IPS DF 4.7 (cell line): ENCODE results near the gene ATF6.

Source experiments
- DNase-seq: peaks from one replicate; pipeline ENCODE4 v3.0.0-alpha.2; 2013; ENCODE audit warnings: low spot score; ENCODE audit errors: extremely low read depth

Gene ATF6

DNA sequence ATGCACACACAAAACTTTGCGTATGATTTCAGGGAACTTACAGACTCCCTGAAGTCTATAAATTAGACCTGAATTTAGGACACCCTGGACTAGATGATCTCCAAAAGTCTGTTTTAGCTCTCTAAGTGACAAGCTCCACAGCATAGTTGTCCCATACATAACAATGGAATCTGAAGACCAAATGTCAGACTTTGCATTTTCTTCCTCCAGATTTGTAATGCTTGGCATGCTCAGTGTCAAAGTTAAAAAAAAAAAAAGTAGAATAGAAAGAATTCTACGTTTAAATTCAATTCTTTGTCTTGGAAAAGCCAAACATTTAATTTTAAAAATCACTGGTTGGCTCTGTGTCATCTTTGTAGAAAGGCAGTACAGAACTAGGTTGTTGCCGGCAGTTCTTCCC lies 190.8 kb downstream of the ATF6 start:
- no peak for DNase-seq

DNA sequence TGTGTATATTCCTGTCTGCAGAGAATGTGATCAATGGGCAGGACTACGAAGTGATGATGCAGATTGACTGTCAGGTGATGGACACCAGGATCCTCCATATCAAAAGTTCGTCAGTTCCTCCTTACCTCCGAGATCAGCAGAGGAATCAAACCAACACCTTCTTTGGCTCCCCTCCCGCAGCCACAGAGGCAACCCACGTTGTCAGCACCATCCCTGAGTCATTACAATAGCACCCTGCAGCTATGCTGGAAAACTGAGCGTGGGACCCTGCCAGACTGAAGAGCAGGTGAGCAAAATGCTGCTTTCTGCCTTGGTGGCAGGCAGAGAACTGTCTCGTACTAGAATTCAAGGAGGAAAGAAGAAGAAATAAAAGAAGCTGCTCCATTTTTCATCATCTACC lies 192.3 kb downstream of the ATF6 start:
- DNase-seq, result no peak

DNA sequence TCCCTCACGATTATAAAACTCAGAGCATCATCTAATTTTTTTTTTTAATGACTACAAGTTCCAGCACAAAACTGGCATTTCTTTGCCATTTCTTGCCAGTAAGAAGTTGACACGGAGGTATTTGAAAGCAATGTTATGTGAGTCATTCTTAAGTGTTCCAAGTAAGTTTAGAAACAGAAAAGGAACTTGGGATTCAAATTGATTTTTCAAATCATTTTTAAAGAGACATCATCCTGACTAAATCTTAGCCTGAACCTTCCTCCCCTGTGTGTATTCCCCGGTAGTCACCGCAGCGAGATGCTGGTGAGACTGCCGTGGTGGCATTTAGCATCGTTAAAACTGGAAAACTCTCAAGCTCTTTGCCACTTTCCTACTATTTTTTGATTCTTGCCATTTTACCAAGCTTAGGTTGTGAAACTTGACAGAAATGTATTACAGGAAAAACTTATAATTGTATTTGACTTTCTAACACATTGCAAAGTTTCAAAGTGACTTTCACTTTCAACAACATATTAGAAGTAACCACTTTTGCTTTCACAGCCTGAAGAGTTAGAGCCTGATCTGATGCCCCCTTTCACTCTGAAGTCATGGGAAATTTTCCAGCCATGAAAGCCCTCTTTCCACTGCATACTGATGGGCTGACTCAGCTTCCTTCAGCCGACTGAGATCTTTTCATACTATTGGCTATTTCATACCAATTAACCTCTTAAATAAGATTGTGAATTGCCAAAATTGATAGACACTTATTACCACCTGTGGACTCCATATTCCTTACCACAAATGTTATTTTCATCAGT lies 196.2 kb downstream of the ATF6 start:
- no peak for DNase-seq

DNA sequence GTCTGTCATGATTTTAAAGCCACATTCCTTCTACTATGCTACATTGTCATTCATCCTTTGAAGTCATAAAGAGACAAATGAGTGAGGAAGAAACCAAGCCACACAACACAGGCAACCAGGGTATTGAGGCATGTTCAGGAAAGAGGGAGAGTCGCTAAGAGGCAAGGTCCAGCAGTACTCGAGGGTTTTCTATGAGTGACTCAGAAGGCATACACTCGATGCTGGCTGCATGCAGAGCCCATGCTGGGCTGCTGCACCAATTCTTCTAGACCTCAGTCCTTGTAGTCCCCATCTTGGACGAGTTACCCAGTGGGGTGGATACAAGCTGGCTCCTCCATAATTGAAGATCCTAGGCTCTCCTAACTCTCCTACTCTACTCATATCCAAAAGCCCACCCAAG lies 199.9 kb downstream of the ATF6 start:
- no peak for DNase-seq

DNA sequence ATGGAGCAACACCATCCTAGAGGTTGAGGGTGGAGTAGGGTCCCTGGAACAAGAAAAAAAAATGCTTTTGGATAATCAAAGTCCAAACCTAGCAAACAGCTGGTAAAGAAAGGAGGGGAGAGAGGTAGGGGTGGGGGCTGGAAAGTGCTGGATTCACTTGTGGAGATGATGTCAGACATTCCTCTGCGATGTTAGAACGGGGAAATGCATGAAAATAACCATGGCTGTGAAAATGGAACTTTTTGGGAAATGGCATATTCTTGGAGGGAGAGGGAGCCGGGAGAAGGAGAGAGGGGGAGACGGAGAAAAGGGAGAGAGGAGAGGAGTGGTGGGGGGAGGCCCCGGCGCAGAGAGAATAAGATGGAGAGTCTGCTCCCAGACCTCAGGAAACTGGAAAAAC lies 203.9 kb downstream of the ATF6 start:
- no peak for DNase-seq

DNA sequence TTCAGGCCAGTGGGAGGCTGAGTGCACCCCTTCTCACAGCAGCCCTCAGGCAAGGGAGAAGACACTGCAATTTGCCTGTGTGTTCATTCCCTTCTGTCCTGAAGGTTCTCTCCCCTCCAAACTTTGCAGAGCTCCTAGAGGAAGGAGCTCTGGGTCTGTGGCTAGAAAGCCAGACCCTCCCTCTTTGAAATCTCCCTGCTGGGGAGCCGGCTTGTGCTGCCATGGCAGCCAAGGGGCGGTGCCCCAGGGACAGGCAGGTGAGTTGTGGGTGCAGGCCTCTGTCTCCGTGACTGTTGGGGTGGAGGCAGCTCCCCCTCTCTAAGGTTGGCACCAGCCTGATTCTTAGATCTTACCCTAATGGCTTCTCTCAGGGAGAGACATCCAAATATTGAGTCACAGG lies 204.5 kb downstream of the ATF6 start:
- DNase-seq, result no peak

DNA sequence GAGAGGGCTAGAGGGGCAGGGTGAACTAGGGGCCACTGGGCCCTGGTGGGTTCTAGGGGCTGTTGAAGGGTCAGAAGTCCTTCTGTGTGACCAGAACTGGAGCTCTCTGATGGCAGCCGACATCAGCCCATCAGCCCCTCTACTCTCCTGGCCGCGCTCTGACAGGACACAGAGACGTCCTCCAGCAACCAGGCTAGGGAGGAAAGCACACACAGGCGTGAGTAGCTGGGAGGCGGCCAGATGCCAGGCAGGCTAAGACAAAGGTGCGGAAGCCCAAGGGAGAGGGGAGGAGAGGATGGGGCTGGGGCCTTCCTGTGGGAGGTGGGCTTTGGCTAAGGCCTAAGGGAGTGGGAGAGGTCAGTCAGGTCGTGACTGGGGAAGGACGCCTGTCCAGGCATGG lies 206.7 kb downstream of the ATF6 start:
- no peak for DNase-seq

DNA sequence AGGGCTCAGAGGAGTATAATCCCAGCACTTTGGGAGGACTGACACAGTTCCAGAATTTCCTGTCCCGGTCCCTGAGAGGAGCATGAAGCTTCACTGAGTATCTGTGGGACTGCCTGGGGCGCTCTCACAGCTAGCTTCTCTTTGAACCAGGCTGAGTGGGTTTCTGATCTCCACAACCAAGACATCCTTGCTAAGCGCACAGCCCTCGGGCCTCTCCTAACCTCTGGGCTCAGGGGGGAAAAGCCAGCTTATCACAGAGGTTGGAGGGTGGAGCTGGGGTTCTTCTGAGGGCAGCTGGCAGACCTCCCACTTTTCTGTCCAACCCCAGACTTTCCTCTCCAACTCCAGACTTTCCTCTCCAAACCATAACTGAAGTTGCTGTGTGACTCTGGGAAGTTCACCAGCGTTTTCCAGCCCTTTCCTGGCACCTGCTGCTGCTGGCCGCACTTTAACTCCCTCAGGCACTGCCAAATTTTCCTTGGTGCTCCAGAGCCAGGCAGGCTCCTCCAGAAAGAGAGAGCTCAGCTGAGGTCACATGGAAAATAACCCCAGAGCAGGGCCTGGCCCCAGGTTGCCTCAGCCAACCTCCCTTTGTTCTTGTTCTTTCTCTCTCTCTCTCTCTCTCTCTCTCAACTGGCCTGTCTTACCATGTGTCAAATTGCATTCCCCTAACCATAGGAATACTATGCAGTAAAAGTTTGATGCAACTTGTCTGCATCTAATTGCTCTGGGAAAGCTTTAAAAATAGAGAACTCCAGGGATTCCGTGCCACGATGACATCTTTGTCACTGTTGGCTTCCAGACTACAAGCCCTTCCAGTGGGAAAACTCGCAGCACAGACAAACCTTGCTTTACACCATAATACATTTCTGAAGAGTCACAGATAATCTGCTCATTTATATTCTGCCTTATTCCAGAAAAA lies 208.1 kb downstream of the ATF6 start:
- no peak for DNase-seq

DNA sequence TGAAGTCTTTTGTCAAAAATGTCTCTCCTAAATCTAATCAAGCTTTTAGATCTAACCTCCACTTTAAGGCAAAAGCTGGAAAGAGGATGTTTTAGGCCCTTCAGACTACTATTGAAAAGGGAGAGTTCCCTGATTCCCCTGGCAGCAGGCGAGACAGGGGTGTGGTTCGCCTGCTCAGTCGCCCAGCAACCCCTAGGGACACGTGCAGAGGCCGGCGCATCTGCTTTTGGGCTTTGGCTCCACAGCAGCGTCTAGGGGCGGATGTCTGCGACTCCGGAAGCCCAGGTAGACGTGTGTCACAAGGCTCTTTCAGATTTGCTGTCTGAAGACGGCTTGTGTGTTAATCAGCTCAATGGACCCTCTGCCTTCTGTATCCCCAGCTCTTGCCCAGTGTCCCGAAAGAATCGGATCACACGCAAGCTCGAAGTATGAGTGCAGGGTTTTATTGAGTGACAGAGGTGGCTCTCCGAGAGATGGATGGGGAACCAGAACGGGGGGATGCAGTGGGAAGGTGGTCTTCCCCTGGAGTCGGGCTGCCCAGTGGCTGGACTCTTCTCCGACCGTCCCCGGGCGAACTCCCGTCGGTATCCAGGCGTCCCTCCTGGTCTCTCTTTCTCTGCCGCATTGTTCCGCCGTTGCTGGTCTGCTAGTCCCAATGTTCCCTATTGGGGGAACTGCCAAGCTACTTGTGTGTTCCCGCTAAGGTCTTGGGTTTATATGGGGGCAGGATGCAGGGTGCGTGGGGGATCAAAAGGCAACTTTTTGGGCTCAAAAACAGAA lies 212.1 kb downstream of the ATF6 start:
- no peak for DNase-seq

DNA sequence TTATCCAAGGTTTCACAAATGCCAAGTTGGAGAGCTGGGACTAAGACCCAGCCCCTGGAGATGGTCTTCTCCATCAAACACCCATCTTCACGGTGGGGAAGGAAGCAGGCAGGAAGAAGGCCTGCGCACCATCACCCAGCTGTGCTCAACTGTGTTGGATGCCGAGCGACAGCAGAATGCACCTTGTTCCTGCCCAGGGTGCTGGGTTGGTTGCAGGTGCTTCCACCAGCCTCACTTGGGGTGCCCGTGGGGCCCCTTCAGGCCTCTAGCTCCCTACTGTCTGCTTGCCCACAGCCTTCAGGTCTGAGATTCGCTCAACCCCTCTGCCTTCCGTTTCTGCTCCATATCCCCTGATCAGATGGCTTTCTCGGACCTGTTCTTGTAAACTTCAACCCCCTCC lies 215.0 kb downstream of the ATF6 start:
- no peak for DNase-seq

DNA sequence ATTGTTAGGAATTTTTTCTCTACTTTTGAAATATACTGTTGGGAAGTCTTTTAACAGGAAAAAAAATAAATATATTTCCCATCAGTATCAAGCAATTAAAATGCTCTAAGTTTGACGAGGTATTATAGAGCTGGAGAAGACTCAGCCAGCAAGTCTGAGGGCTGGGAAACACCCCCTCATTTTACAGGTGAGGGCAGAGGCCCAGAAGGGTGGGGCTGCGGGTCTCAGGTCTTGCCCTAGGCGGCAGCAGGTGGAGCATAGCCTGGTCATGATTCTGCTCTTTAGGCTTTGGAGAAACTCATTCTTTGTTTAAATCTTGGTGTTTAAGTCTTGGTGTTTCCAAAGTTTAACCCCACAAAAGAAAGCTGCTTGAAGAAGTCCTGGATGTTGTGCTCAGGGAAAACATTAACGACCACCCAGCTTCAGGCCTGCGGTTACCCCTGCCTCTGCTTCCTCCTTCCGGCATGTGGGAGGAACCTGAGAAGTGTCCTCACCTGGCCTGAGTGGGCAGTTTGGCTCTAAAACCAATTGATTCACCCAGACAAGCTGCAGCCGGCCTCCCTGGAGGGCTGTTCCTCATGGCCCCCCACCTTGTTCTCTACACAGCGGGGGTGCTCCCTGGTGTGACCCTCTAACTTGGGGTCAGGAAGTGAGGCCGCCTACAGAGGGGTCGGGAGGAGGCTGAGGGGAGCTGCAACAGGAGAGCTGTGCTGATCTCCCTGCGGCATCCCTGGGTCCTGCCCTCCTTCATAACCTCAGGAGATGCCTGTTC lies 215.8 kb downstream of the ATF6 start:
- no peak for DNase-seq

DNA sequence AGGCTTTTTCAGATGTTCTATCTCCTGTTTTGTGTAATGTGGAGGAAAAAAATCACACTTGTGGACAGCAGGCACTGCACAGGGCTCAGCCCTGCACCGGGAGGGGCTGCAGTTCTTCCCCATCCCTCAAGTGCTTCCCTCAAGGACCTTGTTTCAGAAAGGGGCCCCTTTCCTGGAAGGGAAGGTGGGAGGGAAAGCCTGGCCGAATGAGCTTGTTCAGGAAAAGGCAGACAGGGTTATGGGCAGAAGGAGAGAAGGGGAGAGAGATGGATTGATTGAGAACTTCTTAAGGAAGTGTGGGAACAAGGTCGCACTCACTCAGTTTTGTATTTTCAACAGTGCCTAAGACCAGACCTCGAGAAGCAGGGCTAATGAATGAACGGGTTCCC lies 216.4 kb downstream of the ATF6 start:
- no peak for DNase-seq

DNA sequence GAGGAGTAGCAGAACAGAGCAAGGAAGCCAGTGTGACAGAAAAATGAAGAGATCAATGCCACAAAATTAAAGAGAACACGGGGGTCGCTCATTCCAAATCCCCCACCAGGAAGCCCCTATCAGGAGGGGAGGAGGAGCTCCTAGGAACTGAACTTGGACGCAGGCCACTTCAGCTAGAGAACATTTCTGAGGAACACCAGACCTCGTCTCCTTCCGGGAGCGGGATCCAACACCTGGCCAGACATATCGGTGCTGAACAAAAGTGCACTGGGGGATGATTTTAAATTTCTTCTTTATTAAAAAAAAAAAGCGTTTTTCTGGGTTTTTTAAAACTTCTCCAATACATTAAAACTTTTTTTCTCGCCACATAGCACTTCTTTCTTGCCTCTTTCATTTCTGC lies 216.8 kb downstream of the ATF6 start:
- DNase-seq, result no peak

DNA sequence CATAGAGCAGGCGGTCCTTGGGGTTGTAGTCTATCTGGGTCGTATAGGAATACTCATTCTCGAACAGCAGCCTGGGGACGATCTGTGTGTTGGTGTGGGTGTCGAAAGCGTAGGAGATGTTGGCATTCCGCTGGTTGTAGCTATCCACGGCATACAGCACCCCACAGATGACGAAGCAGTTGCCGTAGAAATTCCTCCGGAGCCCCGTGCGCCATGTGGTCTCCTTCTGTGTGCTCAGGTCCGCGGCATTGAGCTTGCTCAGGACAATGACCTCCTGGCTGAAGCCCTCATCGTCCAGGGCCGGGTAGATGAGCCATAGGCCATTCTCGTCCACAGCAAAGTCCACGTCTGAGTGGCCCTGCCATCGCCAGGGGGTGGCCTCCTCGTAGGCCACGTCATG lies 217.6 kb downstream of the ATF6 start:
- DNase-seq, result no peak

DNA sequence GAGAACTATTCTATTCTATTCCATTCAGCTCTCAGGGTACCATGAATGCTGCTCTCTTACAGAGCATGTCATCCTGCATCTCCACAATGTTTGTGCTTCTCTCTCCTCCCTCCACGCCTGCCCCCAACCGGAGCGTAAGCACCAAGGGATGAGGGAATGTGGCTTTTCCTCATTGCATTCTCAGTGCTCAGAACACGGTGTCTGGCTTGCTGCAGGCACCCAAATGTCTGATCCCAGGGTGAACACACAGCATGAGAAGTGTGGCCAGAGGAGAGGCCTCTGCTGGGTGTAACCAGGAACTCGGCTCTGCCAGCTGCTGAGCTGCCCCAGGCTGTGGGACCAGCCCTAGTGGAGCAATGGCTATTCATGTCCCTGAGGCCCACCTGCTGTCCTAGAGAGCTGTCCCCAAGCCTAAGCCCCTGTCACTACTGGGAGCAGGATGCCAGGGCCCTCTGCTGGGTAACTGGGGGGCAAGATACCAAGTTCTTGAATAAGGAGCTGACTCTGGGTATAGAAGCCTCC lies 219.2 kb downstream of the ATF6 start:
- no peak for DNase-seq

DNA sequence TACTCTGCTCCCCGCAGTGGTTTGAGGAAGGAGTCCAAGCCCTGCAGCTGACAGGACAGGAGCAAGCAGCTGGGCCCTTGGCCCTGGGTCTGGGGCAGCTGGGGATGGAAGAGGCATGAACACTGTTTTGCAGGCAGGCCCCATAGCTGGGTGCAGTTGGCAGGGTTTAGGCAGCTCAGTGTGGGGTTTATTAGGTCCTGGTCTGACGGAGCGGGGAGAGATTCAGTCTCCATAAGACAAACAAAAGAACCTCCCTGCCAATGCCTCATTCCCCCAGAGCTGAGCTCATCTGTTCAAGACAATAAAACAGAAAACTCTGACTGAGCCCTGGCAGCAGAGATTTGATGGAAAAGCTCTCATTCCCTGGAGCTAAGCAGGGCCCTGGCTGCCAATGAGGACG lies 220.2 kb downstream of the ATF6 start:
- no peak for DNase-seq

DNA sequence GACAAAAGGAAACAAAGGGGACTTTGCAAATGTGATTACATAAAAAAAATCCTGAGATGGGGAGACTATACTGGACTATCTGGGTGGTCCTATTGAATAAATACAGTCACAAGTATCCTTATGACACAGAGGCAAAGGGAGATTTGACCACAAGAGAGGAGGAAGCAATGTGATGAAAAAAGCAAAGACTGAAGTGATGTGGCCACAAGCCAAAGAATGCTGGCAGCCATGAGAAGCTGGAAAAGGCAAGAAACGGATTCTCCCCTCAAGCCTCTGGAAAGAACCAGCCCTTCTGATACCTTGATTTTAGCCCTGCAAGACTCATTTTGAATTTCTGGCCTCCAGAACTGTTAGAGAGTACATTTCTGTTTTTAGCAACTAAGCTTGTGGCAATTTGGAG lies 221.2 kb downstream of the ATF6 start:
- no peak for DNase-seq

DNA sequence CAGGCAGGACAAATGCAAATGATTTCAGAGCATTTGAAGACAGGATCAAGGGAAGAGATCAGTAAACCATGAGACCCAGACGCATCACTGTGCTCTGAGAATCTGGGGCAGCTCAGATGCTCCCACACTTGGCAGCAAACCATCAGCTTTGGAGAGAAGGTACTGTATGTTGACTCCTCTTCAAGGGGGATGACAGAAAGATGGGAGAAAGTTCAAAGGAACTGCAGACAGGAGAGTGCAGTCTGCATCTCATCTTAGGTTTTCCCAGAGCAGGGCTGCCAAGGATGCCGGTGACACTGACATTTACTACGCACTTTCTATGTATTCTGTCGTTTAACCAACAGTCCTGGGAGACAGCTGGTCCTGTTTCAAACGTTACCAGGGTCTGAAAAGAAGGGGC lies 221.8 kb downstream of the ATF6 start:
- no peak for DNase-seq

DNA sequence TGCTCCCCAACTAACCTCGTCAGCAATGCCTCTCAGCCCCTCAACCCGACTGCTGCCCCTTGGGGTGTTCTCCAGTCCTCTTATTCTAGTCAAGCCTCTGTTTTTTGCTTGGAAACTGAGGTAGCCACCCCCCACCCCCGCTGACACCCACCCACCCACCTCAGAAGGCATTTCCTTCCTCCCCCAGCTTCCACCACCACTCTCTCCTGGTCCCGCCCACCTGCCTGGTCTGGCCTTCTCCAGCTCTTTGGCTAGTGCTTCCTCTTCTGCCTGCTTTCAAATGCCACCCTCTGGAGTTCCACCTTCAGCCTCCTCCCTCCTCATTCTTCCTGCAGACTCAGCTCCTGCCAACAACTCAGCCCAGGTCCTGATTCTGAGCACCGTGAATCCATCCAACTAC lies 222.3 kb downstream of the ATF6 start:
- DNase-seq, result no peak

DNA sequence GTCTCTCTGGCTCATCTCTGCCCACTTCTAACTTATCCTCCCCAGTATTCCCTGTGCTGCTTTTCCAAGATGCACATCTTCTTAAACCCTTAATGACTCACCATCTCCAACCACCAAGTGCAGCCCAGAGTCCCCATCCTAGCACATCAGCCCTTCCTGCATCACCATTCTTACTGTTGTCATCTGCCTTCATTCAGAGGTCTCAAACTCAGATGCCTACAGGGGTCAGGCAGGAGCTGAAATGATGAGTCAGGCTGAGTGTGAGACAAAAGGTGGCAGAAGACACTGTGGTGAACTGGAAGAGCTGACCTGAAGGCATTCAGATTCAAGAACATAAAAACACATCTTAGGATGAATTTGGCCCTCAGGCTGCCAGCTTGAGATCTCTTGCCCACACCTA lies 223.0 kb downstream of the ATF6 start:
- no peak for DNase-seq

DNA sequence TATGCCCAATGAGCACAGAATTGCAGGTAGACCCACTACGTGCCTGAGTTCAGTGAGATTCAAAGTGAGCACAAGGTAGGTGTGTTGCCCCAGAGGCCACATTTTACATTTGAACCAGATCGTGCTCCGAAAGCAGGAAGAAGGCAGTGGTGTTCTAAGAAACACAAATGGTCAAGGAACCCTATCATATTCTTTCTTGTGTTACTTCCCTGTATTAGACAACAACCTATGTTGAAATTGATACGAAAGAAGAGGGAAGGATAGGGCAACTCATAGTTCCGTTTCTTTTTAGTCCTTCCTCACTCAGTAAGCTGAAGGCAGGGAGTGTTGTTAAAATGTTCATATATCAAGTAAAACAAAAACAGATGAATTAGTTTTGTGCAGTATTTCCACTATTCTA lies 223.7 kb downstream of the ATF6 start:
- no peak for DNase-seq
